Measurements from ENCODE around the gene SGMS1.

The SGMS1 gene

GRCh38 chr10:50416881-50417280 is 206.9 kb downstream of the SGMS1 start:
- no peak for TF ChIP-seq CTCF (IDR thresholded peaks at IDR 0.05; ENCODE audit: control insufficient read depth, insufficient read depth, low read depth, low read length, missing control alignments)
- H3K4me3 ChIP-seq (ENCODE audit: control insufficient read depth, low read depth, low read length) = peak overlapping the region; percentile 53
- no peak for DNase-seq (ENCODE audit: low read depth)

GRCh38 chr10:50416181-50416824 is 207.5 kb downstream of the SGMS1 start:
- peak; percentile 16 for TF ChIP-seq CTCF (IDR thresholded peaks at IDR 0.05; ENCODE audit: control insufficient read depth, insufficient read depth, low read depth, low read length, missing control alignments)
- DNase-seq (ENCODE audit: low read depth) = no peak
- no peak overlapping the region for H3K4me3 ChIP-seq (ENCODE audit: control insufficient read depth, low read depth, low read length)

- no peak overlapping the region for H3K4me3 ChIP-seq (ENCODE audit: control insufficient read depth, low read depth, low read length)
- no peak for DNase-seq (ENCODE audit: low read depth)
- TF ChIP-seq CTCF (IDR thresholded peaks at IDR 0.05; ENCODE audit: control insufficient read depth, insufficient read depth, low read depth, low read length, missing control alignments) = no peak
Observed at GRCh38 chr10:50415292-50415691, 208.5 kb downstream of the SGMS1 start.

GRCh38 chr10:50410066-50410811 is 213.5 kb downstream of the SGMS1 start:
- no peak for DNase-seq (ENCODE audit: low read depth)
- no peak for TF ChIP-seq CTCF (IDR thresholded peaks at IDR 0.05; ENCODE audit: control insufficient read depth, insufficient read depth, low read depth, low read length, missing control alignments)
- H3K4me3 ChIP-seq (ENCODE audit: control insufficient read depth, low read depth, low read length) = no peak overlapping the region

GRCh38 chr10:50407076-50407801 is 216.5 kb downstream of the SGMS1 start:
- H3K4me3 ChIP-seq (ENCODE audit: control insufficient read depth, low read depth, low read length) = no peak overlapping the region
- no peak for DNase-seq (ENCODE audit: low read depth)
- TF ChIP-seq CTCF (IDR thresholded peaks at IDR 0.05; ENCODE audit: control insufficient read depth, insufficient read depth, low read depth, low read length, missing control alignments) = no peak

GRCh38 chr10:50406457-50407070 is 217.2 kb downstream of the SGMS1 start:
- TF ChIP-seq CTCF (IDR thresholded peaks at IDR 0.05; ENCODE audit: control insufficient read depth, insufficient read depth, low read depth, low read length, missing control alignments) = no peak
- no peak for DNase-seq (ENCODE audit: low read depth)
- H3K4me3 ChIP-seq (ENCODE audit: control insufficient read depth, low read depth, low read length) = no peak overlapping the region

All from AG09309 (cell line).